K562 (cell line): ENCODE results near the gene ANXA8. TPM values are rescaled to one million over a fixed set of nuclear protein-coding genes. Genes with fewer than 3 reads are reported as not detected.

Experiments used
- ATAC-seq: fragments of 200-7000 bp; cut with Tn5 transposase; 3 replicates; pipeline ENCODE4 v1.9.1; 2020; ENCODE audit warnings: moderate library complexity
- BruUV-seq: library from RNA; stranded (reverse); fragments of 400-500 nt; replicated peaks from 2 replicates; lab custom pipeline; 2021; lab: Mats Ljungman, UMichigan
- CTCF ChIA-PET: fragments of 300-600 bp; formaldehyde crosslinking; extraction: SDS; loops from one replicate; lab custom pipeline; 2021; ENCODE audit warnings: low intra/inter-chr PET ratio; lab: Yijun Ruan, JAX
- POLR2A ChIA-PET: fragments of 300-600, 350-650 bp; sonication (Branson Sonifier 250); formaldehyde crosslinking; extraction: SDS; loops from one replicate; lab custom pipeline; 2021; ENCODE audit warnings: antibody characterized with exemption, inconsistent platforms; lab: Yijun Ruan, JAX
- DNase-seq, 4 experiments: peaks; one replicate each; pipeline versions ENCODE4 v3.0.0 to v3.0.0-alpha.2; 2011 to 2018; ENCODE audit warnings: low spot score in 3 of 4, mixed read lengths in 3 of 4; ENCODE audit errors: extremely low read depth in 1 of 4
- FAIRE-seq: peaks from 2 replicates; lab custom pipeline; 2011; peaks lifted over from hg19 to GRCh38; lab: Jason Lieb, UNC
- H2AFZ ChIP-seq: 2 replicates; pipeline ENCODE4 v1.6.0; 2011; ENCODE audit warnings: low read depth, low read length, control low read depth, inconsistent platforms
- H3K27ac ChIP-seq: fragments of 200-600 bp; 3 replicates; pipeline ENCODE4 v1.8.0; 2011; ENCODE audit warnings: low read depth, mild to moderate bottlenecking, control low read depth, inconsistent platforms, low read length, moderate library complexity, mixed read lengths; ENCODE audit errors: extremely low read depth
- H3K27me3 ChIP-seq, 2 experiments: fragments of 300-600 bp in 1 of 2; 2 replicates in 1 of 2; 3 replicates in 1 of 2; pipeline versions ENCODE4 v1.6.0 to v1.8.0; 2011; ENCODE audit warnings: inconsistent platforms in 2 of 2, low read length in 2 of 2, mild to moderate bottlenecking in 1 of 2, mixed read lengths in 1 of 2, moderate library complexity in 1 of 2; ENCODE audit not compliant: control insufficient read depth in 2 of 2, insufficient read depth in 2 of 2
- H3K36me3 ChIP-seq: fragments of 300-600 bp; 3 replicates; pipeline ENCODE4 v1.8.0; 2011; ENCODE audit warnings: mild to moderate bottlenecking, low read length, inconsistent platforms; ENCODE audit not compliant: control insufficient read depth, insufficient read depth
- H3K4me1 ChIP-seq, 2 experiments: fragments of 200-600 bp in 1 of 2; replicated peaks in 1 of 2; 2 replicates in 1 of 2; 3 replicates in 1 of 2; pipeline versions ENCODE4 v1.5.1 to v1.8.0; 2011; ENCODE audit warnings: inconsistent platforms in 2 of 2, low read length in 2 of 2, mild to moderate bottlenecking in 1 of 2, mixed read lengths in 1 of 2, moderate library complexity in 1 of 2; ENCODE audit not compliant: control insufficient read depth in 2 of 2, insufficient read depth in 2 of 2
- H3K4me2 ChIP-seq: 2 replicates; pipeline ENCODE4 v1.6.1; 2011; ENCODE audit warnings: low read length, control low read depth, inconsistent platforms, mixed read lengths; ENCODE audit not compliant: insufficient read depth
- H3K4me3 ChIP-seq: fragments of 200-600 bp; sonication (generic), shearing (Covaris generic); 2 replicates; pipeline ENCODE4 v1.5.1; 2016; ENCODE audit warnings: control low read depth, inconsistent platforms
- H3K79me2 ChIP-seq: fragments of 200-600 bp; 3 replicates; pipeline ENCODE4 v1.8.0; 2011; ENCODE audit warnings: low read length, inconsistent platforms; ENCODE audit not compliant: control insufficient read depth, insufficient read depth
- H3K9ac ChIP-seq, 2 experiments: 2 replicates each; pipeline versions ENCODE4 v1.6.0 to v1.6.1; 2011; ENCODE audit warnings: low read depth in 2 of 2, low read length in 2 of 2, control low read depth in 1 of 2, inconsistent platforms in 1 of 2, mild to moderate bottlenecking in 1 of 2, mixed read lengths in 1 of 2; ENCODE audit not compliant: insufficient read depth in 1 of 2
- H3K9me1 ChIP-seq: one replicate; pipeline ENCODE4 v1.6.0; 2011; ENCODE audit warnings: inconsistent platforms, mild to moderate bottlenecking, low read length, moderate library complexity; ENCODE audit not compliant: control insufficient read depth, insufficient read depth
- H3K9me3 ChIP-seq: replicated peaks from 2 replicates; pipeline ENCODE4 v1.5.1; 2011; ENCODE audit warnings: low read depth, low read length, inconsistent platforms; ENCODE audit not compliant: control insufficient read depth, insufficient read depth
- H4K20me1 ChIP-seq: replicated peaks from 2 replicates; pipeline ENCODE4 v1.6.1; 2011; ENCODE audit warnings: low read length, inconsistent platforms, mixed read lengths; ENCODE audit not compliant: control insufficient read depth, insufficient read depth
- BRF1 ChIP-seq: IDR thresholded peaks from 3 replicates; pipeline ENCODE4 v1.6.1; 2011; ENCODE audit warnings: borderline replicate concordance, mild to moderate bottlenecking; ENCODE audit not compliant: insufficient read length; ENCODE audit errors: extremely low read depth
- ESRRA ChIP-seq: fragments of 450-650 bp; IDR thresholded peaks from 2 replicates; pipeline ENCODE4 v1.6.1; 2014; ENCODE audit warnings: low read depth, mild to moderate bottlenecking, moderate library complexity, borderline replicate concordance
- KAT8 ChIP-seq: fragments of 450-650 bp; IDR thresholded peaks from 2 replicates; pipeline ENCODE4 v1.6.1; 2016; ENCODE audit warnings: low read depth, mild to moderate bottlenecking
- MCM2 ChIP-seq: fragments of 450-650 bp; IDR thresholded peaks from 2 replicates; pipeline ENCODE4 v1.6.1; 2017; ENCODE audit warnings: low read depth, mild to moderate bottlenecking
- PHF20 ChIP-seq: fragments of 450-650 bp; IDR thresholded peaks from 2 replicates; pipeline ENCODE4 v1.6.1; 2018; ENCODE audit not compliant: partially characterized antibody
- POLR2A ChIP-seq: fragments of 450-650 bp; conservative IDR thresholded peaks from 2 replicates; pipeline ENCODE4 v1.6.1; 2016
- RBM14 ChIP-seq: fragments of 200-400 bp; formaldehyde crosslinking; IDR thresholded peaks from 2 replicates; pipeline ENCODE4 v1.6.1; 2018; ENCODE audit warnings: low read depth, mild to moderate bottlenecking, low read length, moderate library complexity, borderline replicate concordance; ENCODE audit not compliant: insufficient read depth
- SAFB2 ChIP-seq: fragments of 200-400 bp; formaldehyde crosslinking; IDR thresholded peaks from 2 replicates; pipeline ENCODE4 v1.6.1; 2018; ENCODE audit warnings: borderline replicate concordance, low read length, low read depth, moderate library complexity; ENCODE audit not compliant: severe bottlenecking
- SRSF9 ChIP-seq: fragments of 200-400 bp; formaldehyde crosslinking; IDR thresholded peaks from 2 replicates; pipeline ENCODE4 v1.6.1; 2017; ENCODE audit warnings: low read depth, low read length, borderline replicate concordance
- XRCC5 ChIP-seq: fragments of 200-400 bp; formaldehyde crosslinking; IDR thresholded peaks from 2 replicates; pipeline ENCODE4 v1.6.1; 2017; ENCODE audit warnings: low read depth, mild to moderate bottlenecking, low read length
- YBX1 ChIP-seq: fragments of 450-650 bp; IDR thresholded peaks from 2 replicates; pipeline ENCODE4 v1.7.1; 2016; ENCODE audit warnings: mild to moderate bottlenecking
- ZBTB7A ChIP-seq: IDR thresholded peaks from 2 replicates; pipeline ENCODE4 v1.6.1; 2011; ENCODE audit warnings: low read depth, mild to moderate bottlenecking, low read length, moderate library complexity, borderline replicate concordance; ENCODE audit not compliant: control insufficient read depth
- ZNF124 ChIP-seq: sonication (generic); formaldehyde crosslinking; IDR thresholded peaks from 2 replicates; pipeline ENCODE4 v1.8.1; 2022; ENCODE audit warnings: missing genetic modification reagents
- WGBS: fragments of 100-300 bp; shearing (Covaris generic); methylation state at CpG from one replicate; pipeline ENCODE4 v1.1.6; 2016; ENCODE audit warnings: low coverage, mixed read lengths; ENCODE audit not compliant: insufficient coverage; ENCODE audit errors: missing lambda C conversion rate; 5-methylcytosine and 5-hydroxymethylcytosine counted together
- in situ Hi-C: fragments of 300-500 bp; cut with MboI; formaldehyde crosslinking; loops from 4 replicates; pipeline ENCODE4 v1.15.0; 2018; ENCODE audit warnings: inconsistent platforms, mixed read lengths
- intact Hi-C: fragments of 100-400 bp; cut with micrococcal nuclease; formaldehyde crosslinking; loops from 2 replicates; pipeline ENCODE4 v1.14.2; 2022
- polyA plus RNA-seq, 8 experiments: library from polyadenylated mRNA; depleted of rRNA in 4 of 8; stranded (reverse) in 5 of 8; unstranded in 3 of 8; fragments of >200 nt; fragmentation: Nextera tagmentation in 2 of 8; fragmentation: Illumina TruSeq in 1 of 8; extraction: Ambion mirVana in 2 of 8; extraction: Trizol in 1 of 8; gene quantifications; 2 replicates each; pipeline versions ENCODE4 v1.2.1 to v1.2.3, GENCODE V29; 2011 to 2014; ENCODE audit warnings: inconsistent platforms in 1 of 8, missing spikeins in 1 of 8
- total RNA-seq, 7 experiments: library from RNA; depleted of rRNA in 6 of 7; stranded (reverse); fragments of >200 nt in 6 of 7; fragmentation: Illumina TruSeq in 2 of 7; extraction: Trizol in 2 of 7; gene quantifications; 2 replicates each; pipeline versions ENCODE4 v1.2.1 to v1.2.3, GENCODE V29; 2011 to 2021; ENCODE audit warnings: low replicate concordance in 1 of 7
- TF ChIP-seq, protein P1 (sequence below), 2 experiments: fragments of 450-650 bp; IDR thresholded peaks; 2 replicates each; pipeline ENCODE4 v1.6.1; 2016
- TF ChIP-seq, protein P2 (sequence below): fragments of 250-450 bp; sonication (Bioruptor Pico); IDR thresholded peaks from 2 replicates; pipeline ENCODE4 v1.8.0; 2022; ENCODE audit warnings: inconsistent platforms
- TF ChIP-seq, protein P3 (sequence below): fragments of 450-650 bp; IDR thresholded peaks from 2 replicates; pipeline ENCODE4 v1.6.1; 2016; ENCODE audit warnings: borderline replicate concordance

ANXA8 gene
- total and polyA plus RNA-seq, 9 of the 15 experiments (the other 6 are each of a cell fraction or from before 2014, with no cell fraction given): not detected

DNA sequence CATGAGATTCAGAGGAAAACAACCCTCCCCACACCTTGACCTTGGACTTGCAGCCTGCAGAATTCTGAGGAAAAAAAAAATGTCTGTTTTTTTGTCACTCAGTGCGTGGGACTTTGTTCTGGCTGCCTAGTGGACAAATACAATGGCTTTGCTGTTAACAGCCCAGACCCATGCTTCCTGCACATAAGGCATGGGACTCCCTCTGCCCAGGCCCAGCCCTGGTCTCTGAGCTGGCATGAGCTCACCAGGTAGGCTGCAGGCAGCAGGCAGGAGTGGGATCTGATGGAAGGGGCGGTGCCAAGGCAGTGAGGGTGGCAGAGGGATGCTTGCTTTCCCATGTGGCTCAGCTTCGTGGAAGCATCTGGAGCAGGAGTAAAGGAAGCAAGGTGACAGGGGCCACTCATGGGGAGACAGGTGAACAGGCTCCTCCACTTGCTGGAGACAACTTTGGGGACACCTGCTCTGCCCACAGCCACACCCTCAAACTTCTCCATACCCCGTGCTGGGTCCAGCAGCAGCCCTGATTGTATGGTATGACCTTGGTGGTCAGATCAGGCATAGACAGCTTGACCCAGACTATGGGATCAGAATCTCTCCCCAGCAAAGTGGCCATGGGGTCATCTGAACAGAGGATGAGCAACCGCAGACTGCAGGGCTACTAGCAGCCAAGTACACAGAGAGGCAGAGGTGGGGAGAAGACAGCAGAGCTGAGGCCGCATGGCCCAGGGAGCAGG is 27.0 kb downstream of the ANXA8 start:
- Histone ChIP-seq H3K27ac (no peak overlapping the region), H3K9ac (no peak overlapping the region), H3K4me3 (no peak overlapping the region), H4K20me1 (no peaks in the 10 kb centered on the region; the same call in 1 of the 2 replicates), H3K36me3 (no peaks in the 10 kb centered on the region), H3K9me1 (no peaks in the 10 kb centered on the region), H3K27me3 (peaks cover 13 to 40% of the 10 kb centered on the region in 2 experiments; a peak in 4 of 5 replicates), H3K79me2 (no peaks in the 10 kb centered on the region), H2AFZ (no peak overlapping the region), H3K9me3 (no peaks in the 10 kb centered on the region), H3K4me2 (no peak overlapping the region), H3K4me1 (peaks cover 0 to 14% of the 10 kb centered on the region in 2 experiments; a peak in 1 of 5 replicates)
- ChIA-PET CTCF (no interaction called here), POLR2A (no interaction called here)
- ATAC-seq: no peak
- BruUV-seq: no TSS peak
- peak in 1 of 4 experiments; percentile 1 for DNase-seq
- 3% methylated on average over 6 of the region's 6 CpGs for WGBS
- no peak for TF ChIP-seq POLR2A
- no peak for TF ChIP-seq PHF20
- no peak for TF ChIP-seq XRCC5
- no peak for TF ChIP-seq ESRRA
- TF ChIP-seq KAT8: no peak
- TF ChIP-seq SRSF9: no peak
- TF ChIP-seq, protein P1, sequence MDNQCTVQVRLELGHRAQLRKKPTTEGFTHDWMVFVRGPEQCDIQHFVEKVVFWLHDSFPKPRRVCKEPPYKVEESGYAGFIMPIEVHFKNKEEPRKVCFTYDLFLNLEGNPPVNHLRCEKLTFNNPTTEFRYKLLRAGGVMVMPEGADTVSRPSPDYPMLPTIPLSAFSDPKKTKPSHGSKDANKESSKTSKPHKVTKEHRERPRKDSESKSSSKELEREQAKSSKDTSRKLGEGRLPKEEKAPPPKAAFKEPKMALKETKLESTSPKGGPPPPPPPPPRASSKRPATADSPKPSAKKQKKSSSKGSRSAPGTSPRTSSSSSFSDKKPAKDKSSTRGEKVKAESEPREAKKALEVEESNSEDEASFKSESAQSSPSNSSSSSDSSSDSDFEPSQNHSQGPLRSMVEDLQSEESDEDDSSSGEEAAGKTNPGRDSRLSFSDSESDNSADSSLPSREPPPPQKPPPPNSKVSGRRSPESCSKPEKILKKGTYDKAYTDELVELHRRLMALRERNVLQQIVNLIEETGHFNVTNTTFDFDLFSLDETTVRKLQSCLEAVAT (IDR thresholded peaks at IDR 0.05): no peak
- no peak for TF ChIP-seq YBX1
- TF ChIP-seq, protein P2, sequence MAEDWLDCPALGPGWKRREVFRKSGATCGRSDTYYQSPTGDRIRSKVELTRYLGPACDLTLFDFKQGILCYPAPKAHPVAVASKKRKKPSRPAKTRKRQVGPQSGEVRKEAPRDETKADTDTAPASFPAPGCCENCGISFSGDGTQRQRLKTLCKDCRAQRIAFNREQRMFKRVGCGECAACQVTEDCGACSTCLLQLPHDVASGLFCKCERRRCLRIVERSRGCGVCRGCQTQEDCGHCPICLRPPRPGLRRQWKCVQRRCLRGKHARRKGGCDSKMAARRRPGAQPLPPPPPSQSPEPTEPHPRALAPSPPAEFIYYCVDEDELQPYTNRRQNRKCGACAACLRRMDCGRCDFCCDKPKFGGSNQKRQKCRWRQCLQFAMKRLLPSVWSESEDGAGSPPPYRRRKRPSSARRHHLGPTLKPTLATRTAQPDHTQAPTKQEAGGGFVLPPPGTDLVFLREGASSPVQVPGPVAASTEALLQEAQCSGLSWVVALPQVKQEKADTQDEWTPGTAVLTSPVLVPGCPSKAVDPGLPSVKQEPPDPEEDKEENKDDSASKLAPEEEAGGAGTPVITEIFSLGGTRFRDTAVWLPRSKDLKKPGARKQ (CRISPR knock-in tag): no peak
- TF ChIP-seq BRF1: no peak
- no peak for TF ChIP-seq MCM2
- no peak for TF ChIP-seq SAFB2
- TF ChIP-seq RBM14: no peak
- no peak for TF ChIP-seq ZNF124 (CRISPR knock-in tag)
- TF ChIP-seq, protein P3, sequence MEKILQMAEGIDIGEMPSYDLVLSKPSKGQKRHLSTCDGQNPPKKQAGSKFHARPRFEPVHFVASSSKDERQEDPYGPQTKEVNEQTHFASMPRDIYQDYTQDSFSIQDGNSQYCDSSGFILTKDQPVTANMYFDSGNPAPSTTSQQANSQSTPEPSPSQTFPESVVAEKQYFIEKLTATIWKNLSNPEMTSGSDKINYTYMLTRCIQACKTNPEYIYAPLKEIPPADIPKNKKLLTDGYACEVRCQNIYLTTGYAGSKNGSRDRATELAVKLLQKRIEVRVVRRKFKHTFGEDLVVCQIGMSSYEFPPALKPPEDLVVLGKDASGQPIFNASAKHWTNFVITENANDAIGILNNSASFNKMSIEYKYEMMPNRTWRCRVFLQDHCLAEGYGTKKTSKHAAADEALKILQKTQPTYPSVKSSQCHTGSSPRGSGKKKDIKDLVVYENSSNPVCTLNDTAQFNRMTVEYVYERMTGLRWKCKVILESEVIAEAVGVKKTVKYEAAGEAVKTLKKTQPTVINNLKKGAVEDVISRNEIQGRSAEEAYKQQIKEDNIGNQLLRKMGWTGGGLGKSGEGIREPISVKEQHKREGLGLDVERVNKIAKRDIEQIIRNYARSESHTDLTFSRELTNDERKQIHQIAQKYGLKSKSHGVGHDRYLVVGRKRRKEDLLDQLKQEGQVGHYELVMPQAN: no peak
- TF ChIP-seq ZBTB7A: no peak
- no peak for FAIRE-seq
- in situ Hi-C loops (no loop called here), intact Hi-C loops (no loop called here)
